A549 (cell line): ENCODE measurements around the gene ZNF70. TPM values are rescaled to one million over a fixed set of nuclear protein-coding genes. Genes with fewer than 3 reads are reported as not detected.

Experiments
- ATAC-seq, 2 experiments: fragments of 200-7000 bp in 1 of 2; fragments of >200 bp in 1 of 2; cut with Nextera tagmentation in 1 of 2; cut with Tn5 transposase in 1 of 2; 3 replicates each; pipeline versions ENCODE4 v1.8.0 to v1.9.1; 2018 to 2020; ENCODE audit warnings: mild to moderate bottlenecking in 1 of 2, moderate library complexity in 1 of 2
- CTCF ChIA-PET: fragments of 300-600 bp; sonication (Branson Sonifier 250); formaldehyde crosslinking; extraction: SDS; loops from one replicate; lab custom pipeline; 2021; ENCODE audit warnings: antibody characterized with exemption, inconsistent platforms; lab: Yijun Ruan, JAX
- POLR2A ChIA-PET: fragments of 350-600 bp; formaldehyde crosslinking; extraction: SDS; loops from one replicate; lab custom pipeline; 2021; ENCODE audit warnings: antibody characterized with exemption, inconsistent platforms; lab: Yijun Ruan, JAX
- DNase-seq, 2 experiments: peaks; one replicate each; pipeline versions ENCODE4 v3.0.0 to v3.0.0-alpha.2; 2011 to 2016; ENCODE audit warnings: low read depth in 1 of 2, low spot score in 1 of 2
- FAIRE-seq: peaks from 2 replicates; lab custom pipeline; 2011; peaks lifted over from hg19 to GRCh38; lab: Jason Lieb, UNC
- H3K27ac ChIP-seq, 2 experiments: fragments of >200 bp; sonication (Bioruptor Twin); formaldehyde crosslinking; 3 replicates each; pipeline ENCODE4 v1.5.1; 2016 to 2017
- H3K4me1 ChIP-seq: fragments of >200 bp; sonication (Bioruptor Twin); formaldehyde crosslinking; 3 replicates; pipeline ENCODE4 v1.6.1; 2016
- H3K4me2 ChIP-seq: fragments of >200 bp; sonication (Bioruptor Twin); formaldehyde crosslinking; 3 replicates; pipeline ENCODE4 v1.6.1; 2016
- H3K4me3 ChIP-seq: fragments of >200 bp; sonication (Bioruptor Twin); formaldehyde crosslinking; 3 replicates; pipeline ENCODE4 v1.5.1; 2016
- H3K9me3 ChIP-seq: fragments of >200 bp; sonication (Bioruptor Twin); formaldehyde crosslinking; 3 replicates; pipeline ENCODE4 v1.6.1; 2016
- CBX8 ChIP-seq: fragments of 200-600 bp; sonication (generic); IDR thresholded peaks from 2 replicates; pipeline ENCODE4 v1.6.1; 2016
- CHD2 ChIP-seq: fragments of 150-350 bp; IDR thresholded peaks from 2 replicates; pipeline ENCODE4 v1.6.1; 2014; ENCODE audit warnings: low read length; ENCODE audit not compliant: partially characterized antibody
- CHD4 ChIP-seq: fragments of 200-600 bp; sonication (generic); IDR thresholded peaks from 2 replicates; pipeline ENCODE4 v1.6.1; 2016; ENCODE audit warnings: antibody characterized with exemption, mild to moderate bottlenecking, borderline replicate concordance
- EHF ChIP-seq: fragments of 250-450 bp; sonication (Bioruptor Pico); IDR thresholded peaks from 2 replicates; pipeline ENCODE4 v1.5.0; 2020; ENCODE audit warnings: mild to moderate bottlenecking
- EHMT2 ChIP-seq: fragments of 200-600 bp; sonication (generic); IDR thresholded peaks from 2 replicates; pipeline ENCODE4 v1.6.1; 2016; ENCODE audit warnings: antibody characterized with exemption, low read depth, mild to moderate bottlenecking, moderate library complexity
- ELK1 ChIP-seq: fragments of 150-350 bp; IDR thresholded peaks from 2 replicates; pipeline ENCODE4 v1.6.1; 2014; ENCODE audit warnings: low read depth, mild to moderate bottlenecking, low read length
- HMGXB4 ChIP-seq: fragments of 250-450 bp; sonication (Bioruptor Pico); IDR thresholded peaks from 2 replicates; pipeline ENCODE4 v1.5.0; 2021; ENCODE audit warnings: mild to moderate bottlenecking, moderate library complexity, borderline replicate concordance
- JUN ChIP-seq, 2 experiments: fragments of >200 bp; sonication (Bioruptor Twin); formaldehyde crosslinking; IDR thresholded peaks; 2 replicates in 1 of 2; 3 replicates in 1 of 2; pipeline ENCODE4 v1.6.1; 2016 to 2017
- KDM5A ChIP-seq: fragments of 200-600 bp; sonication (generic); IDR thresholded peaks from 2 replicates; pipeline ENCODE4 v1.6.1; 2016; ENCODE audit warnings: antibody characterized with exemption, mild to moderate bottlenecking
- MAFK ChIP-seq: fragments of 450-650 bp; IDR thresholded peaks from 2 replicates; pipeline ENCODE4 v1.6.1; 2014; ENCODE audit not compliant: partially characterized antibody
- NFE2L2 ChIP-seq: fragments of 150-350 bp; conservative IDR thresholded peaks from 2 replicates; pipeline ENCODE4 v1.6.1; 2014; ENCODE audit warnings: low read length
- POLR2A ChIP-seq: IDR thresholded peaks from 2 replicates; pipeline ENCODE4 v1.6.1; 2012; ENCODE audit warnings: mild to moderate bottlenecking, low read length
- RARB ChIP-seq: fragments of 250-450 bp; sonication (Bioruptor Pico); IDR thresholded peaks from 2 replicates; pipeline ENCODE4 v1.8.0; 2021; ENCODE audit warnings: mild to moderate bottlenecking, moderate library complexity
- USF2 ChIP-seq: fragments of 450-650 bp; IDR thresholded peaks from 2 replicates; pipeline ENCODE4 v1.6.1; 2014; ENCODE audit warnings: antibody characterized with exemption
- ZFP36 ChIP-seq: fragments of 450-650 bp; IDR thresholded peaks from 2 replicates; pipeline ENCODE4 v1.6.1; 2014; ENCODE audit warnings: borderline replicate concordance; ENCODE audit not compliant: partially characterized antibody
- WGBS: methylation state at CpG from one replicate; pipeline ENCODE4 v1.1.6; 2017; ENCODE audit errors: missing lambda C conversion rate; 5-methylcytosine and 5-hydroxymethylcytosine counted together
- polyA plus RNA-seq, 4 experiments: library from polyadenylated mRNA; depleted of rRNA in 3 of 4; stranded (reverse); fragments of >200 nt; fragmentation: RNase III in 1 of 4; extraction: RNeasy Plus Mini Kit Qiagen cat#74134 plus additional on column Dnase treatment in 1 of 4; gene quantifications; 2 replicates in 3 of 4; 3 replicates in 1 of 4; pipeline ENCODE4 v1.2.3, GENCODE V29; 2011 to 2017
- TF ChIP-seq, protein P1 (sequence below): fragments of >200 bp; sonication (Bioruptor Twin); formaldehyde crosslinking; IDR thresholded peaks from 2 replicates; pipeline ENCODE4 v1.6.1; 2016
- TF ChIP-seq, protein P2 (sequence below): fragments of 250-450 bp; sonication (Bioruptor Pico); IDR thresholded peaks from 2 replicates; pipeline ENCODE4 v1.5.0; 2020; ENCODE audit warnings: low read depth, mild to moderate bottlenecking, moderate library complexity
- TF ChIP-seq, protein P3 (sequence below): IDR thresholded peaks from 2 replicates; pipeline ENCODE4 v1.6.1; 2012
- TF ChIP-seq, protein P4 (sequence below): IDR thresholded peaks from 2 replicates; pipeline ENCODE4 v1.6.1; 2012; ENCODE audit warnings: low read depth, borderline replicate concordance

ZNF70 gene
- polyA plus RNA-seq, 2 of the 4 experiments (the other 2 are of a cell fraction): 0.88 to 1.2 TPM

- TF ChIP-seq USF2 (no peak), EHMT2 (no peak), POLR2A (peak; percentile 52), JUN (IDR thresholded peaks at IDR 0.05) (peak; percentile 25 to 56; a peak in 2 of 5 replicates)
These were observed 17.0 kb upstream of the ZNF70 start, which contains the start of gene CHCHD10 (continued) for GRCh38 chr22:23767673-23768548.

- CTCF ChIA-PET: interaction anchor here (0.7 to 16.9 kb wide), 16 partner anchors 9 to 126 kb away, joined by 3 to 175 read pairs (median 5); partner anchors contain the start of genes MIF and SMARCB1
- no peaks in the 10 kb centered on the region for H3K9me3 ChIP-seq
- no peak for FAIRE-seq
- H3K4me1 ChIP-seq: peaks cover 29% of the 10 kb centered on the region
- peak; percentile 15 to 22; a peak in 3 of 6 replicates for ATAC-seq
- no peak for DNase-seq
- TF ChIP-seq CHD2 (no peak), KDM5A (no peak), POLR2A (no peak), ZFP36 (no peak)
- TF ChIP-seq, protein P1, sequence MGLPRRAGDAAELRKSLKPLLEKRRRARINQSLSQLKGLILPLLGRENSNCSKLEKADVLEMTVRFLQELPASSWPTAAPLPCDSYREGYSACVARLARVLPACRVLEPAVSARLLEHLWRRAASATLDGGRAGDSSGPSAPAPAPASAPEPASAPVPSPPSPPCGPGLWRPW: no peak
- H3K27ac ChIP-seq: peak overlapping the region; percentile 88 to 96
- H3K4me3 ChIP-seq: peak overlapping the region; percentile 66
- POLR2A ChIA-PET: interaction anchor here (0.8 to 1.4 kb wide), 3 partner anchors 16 to 90 kb away, joined by 3 to 4 read pairs (median 3); partner anchors contain the start of genes SLC2A11 and ZNF70
- peak overlapping the region; percentile 88 for H3K4me2 ChIP-seq
- WGBS: no CpG with 5 or more reads among the region's 27 CpGs
These were observed 16.4 kb upstream of the ZNF70 start for GRCh38 chr22:23767303-23767672.

DNA sequence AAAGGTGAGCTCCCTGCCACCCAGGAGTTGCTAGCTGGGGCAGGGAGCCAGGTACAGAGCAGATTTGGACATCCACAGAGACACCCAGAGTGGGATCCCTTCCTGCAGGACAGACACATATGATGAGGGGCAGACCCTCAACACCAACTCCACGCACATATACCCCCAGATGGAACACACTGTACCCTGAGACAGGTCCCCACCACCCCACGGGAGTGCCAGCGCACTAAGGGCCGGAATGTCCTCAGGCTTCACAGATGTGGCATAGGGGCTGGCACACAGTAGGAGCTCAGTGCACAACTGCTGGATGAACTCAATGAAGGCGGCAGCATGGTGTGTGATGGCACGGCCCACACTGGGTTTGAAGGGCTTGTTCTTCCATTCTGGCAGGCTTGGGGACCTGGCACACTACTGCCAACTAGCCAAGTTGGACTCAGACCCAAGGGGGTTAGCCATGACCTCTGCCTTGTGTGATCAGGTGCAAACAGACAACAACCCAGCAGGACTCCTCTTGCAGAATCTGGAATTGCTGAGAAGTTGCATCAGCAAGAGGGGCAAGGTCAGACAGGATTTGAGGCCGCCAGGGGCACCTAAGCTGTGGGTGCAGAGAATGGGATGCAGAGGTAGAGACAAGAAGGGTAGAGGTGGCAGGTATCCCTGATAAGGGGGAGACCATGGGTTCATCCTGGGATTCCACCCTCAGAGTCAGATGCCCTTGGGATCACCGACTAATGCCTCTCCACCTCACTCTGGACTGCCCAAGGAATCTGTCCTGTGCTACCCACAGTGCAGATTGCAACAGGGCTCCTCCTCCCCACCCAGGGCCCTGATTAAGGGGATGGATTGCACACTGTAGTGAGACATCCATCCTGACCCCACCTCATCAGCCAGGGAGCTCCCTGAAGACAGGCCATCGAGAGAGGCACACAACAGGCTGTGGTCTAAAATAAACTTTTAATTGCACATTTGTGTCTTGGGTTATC, 14.3 kb upstream of the ZNF70 start:
- H3K4me3 ChIP-seq: no peak overlapping the region
- no peaks in the 10 kb centered on the region for H3K9me3 ChIP-seq
- DNase-seq (no peak), ATAC-seq (no peak), FAIRE-seq (no peak)
- 93% methylated on average over 7 of the region's 9 CpGs for WGBS
- ChIA-PET CTCF (interaction anchor here (0.8 to 16.9 kb wide), 4 partner anchors 10 to 191 kb away, joined by 3 to 175 read pairs (median 5); no protein-coding TSS in a partner anchor), POLR2A (interaction anchor here (0.9 kb wide), 1 partner anchor 92 kb away, joined by 9 read pairs; the partner anchor contains the start of gene SLC2A11)
- peak overlapping the region; percentile 51 to 68; a peak in 5 of 6 replicates for H3K27ac ChIP-seq
- H3K4me1 ChIP-seq: peaks cover 27% of the 10 kb centered on the region
- peak overlapping the region; percentile 88 for H3K4me2 ChIP-seq
- TF ChIP-seq EHMT2: no peak
- TF ChIP-seq MAFK: no peak

GRCh38 chr22:23763954-23764353, 13.0 kb upstream of the ZNF70 start:
- FAIRE-seq (no peak), ATAC-seq (no peak), DNase-seq (no peak)
- no peaks in the 10 kb centered on the region for H3K9me3 ChIP-seq
- H3K4me3 ChIP-seq: no peak overlapping the region
- no peak overlapping the region for H3K4me2 ChIP-seq
- POLR2A ChIA-PET: no interaction called here
- 80% methylated on average over 5 of the region's 7 CpGs for WGBS
- CTCF ChIA-PET: interaction anchor here (1.1 to 16.9 kb wide), 2 partner anchors 11 to 85 kb away, joined by 3 to 175 read pairs; no protein-coding TSS in a partner anchor
- peaks cover 27% of the 10 kb centered on the region for H3K4me1 ChIP-seq
- H3K27ac ChIP-seq: no peak overlapping the region; a peak in 1 of 6 replicates
- TF ChIP-seq, protein P2, sequence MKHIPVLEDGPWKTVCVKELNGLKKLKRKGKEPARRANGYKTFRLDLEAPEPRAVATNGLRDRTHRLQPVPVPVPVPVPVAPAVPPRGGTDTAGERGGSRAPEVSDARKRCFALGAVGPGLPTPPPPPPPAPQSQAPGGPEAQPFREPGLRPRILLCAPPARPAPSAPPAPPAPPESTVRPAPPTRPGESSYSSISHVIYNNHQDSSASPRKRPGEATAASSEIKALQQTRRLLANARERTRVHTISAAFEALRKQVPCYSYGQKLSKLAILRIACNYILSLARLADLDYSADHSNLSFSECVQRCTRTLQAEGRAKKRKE: no peak
- TF ChIP-seq CHD4 (no peak), RARB (CRISPR knock-in tag) (no peak), EHF (no peak), POLR2A (no peak), CBX8 (no peak), ELK1 (no peak), HMGXB4 (CRISPR knock-in tag) (no peak), NFE2L2 (no peak)
- TF ChIP-seq, protein P3, sequence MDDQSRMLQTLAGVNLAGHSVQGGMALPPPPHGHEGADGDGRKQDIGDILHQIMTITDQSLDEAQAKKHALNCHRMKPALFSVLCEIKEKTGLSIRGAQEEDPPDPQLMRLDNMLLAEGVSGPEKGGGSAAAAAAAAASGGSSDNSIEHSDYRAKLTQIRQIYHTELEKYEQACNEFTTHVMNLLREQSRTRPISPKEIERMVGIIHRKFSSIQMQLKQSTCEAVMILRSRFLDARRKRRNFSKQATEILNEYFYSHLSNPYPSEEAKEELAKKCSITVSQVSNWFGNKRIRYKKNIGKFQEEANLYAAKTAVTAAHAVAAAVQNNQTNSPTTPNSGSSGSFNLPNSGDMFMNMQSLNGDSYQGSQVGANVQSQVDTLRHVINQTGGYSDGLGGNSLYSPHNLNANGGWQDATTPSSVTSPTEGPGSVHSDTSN: no peak
- TF ChIP-seq, protein P1: no peak
- TF ChIP-seq, protein P4, sequence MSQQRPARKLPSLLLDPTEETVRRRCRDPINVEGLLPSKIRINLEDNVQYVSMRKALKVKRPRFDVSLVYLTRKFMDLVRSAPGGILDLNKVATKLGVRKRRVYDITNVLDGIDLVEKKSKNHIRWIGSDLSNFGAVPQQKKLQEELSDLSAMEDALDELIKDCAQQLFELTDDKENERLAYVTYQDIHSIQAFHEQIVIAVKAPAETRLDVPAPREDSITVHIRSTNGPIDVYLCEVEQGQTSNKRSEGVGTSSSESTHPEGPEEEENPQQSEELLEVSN: no peak
